Stimulated activated naive CD8-positive, alpha-beta T cell treated with anti-CD3 and anti-CD28 coated beads, Interleukin-15, amount 100 ng/mL, for 72 hours (primary cell): ENCODE measurements around the gene KRT85.
"Not testable (repeated sequence)": the region's sequence is repeated elsewhere in the genome, so short reads cannot be mapped to it uniquely, and the experiment has no call there.

Source experiments
- ATAC-seq: fragments of 150-1000 bp; cut with Tn5 transposase; 2 replicates; pipeline ENCODE4 v1.10.0; 2021; ENCODE audit warnings: mild to moderate bottlenecking, moderate library complexity
- DNase-seq, 2 donors: peaks; one replicate each; pipeline ENCODE4 v3.0.0; 2021 to 2022
- H3K27ac Mint-ChIP-seq, 2 donors: one replicate each; pipeline ENCODE4 v1.8.0; 2022; ENCODE audit warnings: mild to moderate bottlenecking in 2 of 2, mixed read lengths in 2 of 2, moderate library complexity in 2 of 2
- H3K27me3 Mint-ChIP-seq: one replicate; pipeline ENCODE4 v1.8.0; 2022; ENCODE audit warnings: mixed read lengths
- H3K4me1 Mint-ChIP-seq: one replicate; pipeline ENCODE4 v1.8.0; 2022; ENCODE audit warnings: mild to moderate bottlenecking, mixed read lengths
- H3K4me3 Mint-ChIP-seq, 2 donors: one replicate each; pipeline ENCODE4 v1.8.0; 2022; ENCODE audit warnings: mild to moderate bottlenecking in 2 of 2, mixed read lengths in 2 of 2, moderate library complexity in 1 of 2
- H3K9me3 Mint-ChIP-seq, 2 donors: one replicate each; pipeline ENCODE4 v1.8.0; 2022; ENCODE audit warnings: mixed read lengths in 2 of 2

The KRT85 gene

GRCh38 chr12:52316701-52317100 is 50.6 kb downstream of the KRT85 start:
- Mint-ChIP-seq H3K27me3 (peaks cover 53% of the 10 kb centered on the region), H3K4me3 (no peak overlapping the region), H3K9me3 (no peaks in the 10 kb centered on the region), H3K4me1 (no peaks in the 10 kb centered on the region), H3K27ac (no peak overlapping the region)
- DNase-seq, result no peak
- ATAC-seq, result no peak

GRCh38 chr12:52316290-52316689 is 51.0 kb downstream of the KRT85 start:
- Mint-ChIP-seq H3K27me3 (peaks cover 53% of the 10 kb centered on the region), H3K27ac (no peak overlapping the region), H3K4me3 (no peak overlapping the region), H3K4me1 (no peaks in the 10 kb centered on the region), H3K9me3 (no peaks in the 10 kb centered on the region)
- ATAC-seq, result no peak
- no peak for DNase-seq

- ATAC-seq (peak; percentile 43), DNase-seq (peak in 1 of 2 donors; percentile 32)
- not testable (repeated sequence) for H3K4me1 Mint-ChIP-seq, H3K4me3 Mint-ChIP-seq, H3K9me3 Mint-ChIP-seq, H3K27ac Mint-ChIP-seq
- H3K27me3 Mint-ChIP-seq, result peaks cover 53% of the 10 kb centered on the region
These were observed 51.6 kb downstream of the KRT85 start for GRCh38 chr12:52315721-52316120.

- no peaks in the 10 kb centered on the region for H3K9me3 Mint-ChIP-seq
- H3K27ac Mint-ChIP-seq, result no peak overlapping the region
- H3K27me3 Mint-ChIP-seq, result peaks cover 53% of the 10 kb centered on the region
- H3K4me1 Mint-ChIP-seq, result no peaks in the 10 kb centered on the region
- no peak for ATAC-seq
- no peak overlapping the region for H3K4me3 Mint-ChIP-seq
- no peak for DNase-seq
These were observed 52.8 kb downstream of the KRT85 start for GRCh38 chr12:52314511-52314910.

- ATAC-seq (no peak), DNase-seq (no peak)
- Mint-ChIP-seq H3K9me3 (no peaks in the 10 kb centered on the region), H3K27me3 (peaks cover 53% of the 10 kb centered on the region), H3K4me3 (no peak overlapping the region), H3K27ac (peak overlapping the region in 1 of 2 donors; percentile 48), H3K4me1 (peaks cover 1% of the 10 kb centered on the region)
These were observed 53.4 kb downstream of the KRT85 start for GRCh38 chr12:52313926-52314325.

GRCh38 chr12:52313461-52313860 is 53.8 kb downstream of the KRT85 start:
- H3K9me3 Mint-ChIP-seq, result no peaks in the 10 kb centered on the region
- H3K27ac Mint-ChIP-seq, result peak overlapping the region; percentile 48 to 77
- H3K4me3 Mint-ChIP-seq, result no peak overlapping the region
- peaks cover 53% of the 10 kb centered on the region for H3K27me3 Mint-ChIP-seq
- H3K4me1 Mint-ChIP-seq, result peaks cover 6% of the 10 kb centered on the region
- DNase-seq (no peak), ATAC-seq (no peak)

GRCh38 chr12:52312086-52312485 is 55.2 kb downstream of the KRT85 start:
- no peaks in the 10 kb centered on the region for H3K9me3 Mint-ChIP-seq

GRCh38 chr12:52311285-52311648 is 56.0 kb downstream of the KRT85 start:
- peaks cover 12% of the 10 kb centered on the region for H3K4me1 Mint-ChIP-seq
- no peaks in the 10 kb centered on the region for H3K9me3 Mint-ChIP-seq
- no peak for DNase-seq
- no peak overlapping the region for H3K27ac Mint-ChIP-seq
- peaks cover 72% of the 10 kb centered on the region for H3K27me3 Mint-ChIP-seq
- ATAC-seq, result no peak
- H3K4me3 Mint-ChIP-seq, result no peak overlapping the region

More at GRCh38 chr12:52312086-52312485, 55.2 kb downstream of the KRT85 start:
- Mint-ChIP-seq H3K27ac (no peak overlapping the region), H3K4me3 (no peak overlapping the region), H3K4me1 (peaks cover 12% of the 10 kb centered on the region), H3K27me3 (peaks cover 64% of the 10 kb centered on the region)
- no peak for ATAC-seq
- no peak for DNase-seq

GRCh38 chr12:52310622-52311284 is 56.5 kb downstream of the KRT85 start:
- H3K4me3 Mint-ChIP-seq, result no peak overlapping the region
- ATAC-seq (no peak), DNase-seq (no peak)
- H3K27me3 Mint-ChIP-seq, result peaks cover 77% of the 10 kb centered on the region
- H3K27ac Mint-ChIP-seq, result no peak overlapping the region
- H3K9me3 Mint-ChIP-seq, result no peaks in the 10 kb centered on the region
- H3K4me1 Mint-ChIP-seq, result peaks cover 17% of the 10 kb centered on the region
